ENCODE results near the gene OGA. TPM values are rescaled to one million over a fixed set of nuclear protein-coding genes. Genes with fewer than 3 reads are reported as not detected.

Gene OGA
- total RNA-seq, 1 donor from 2014 or later = 275 TPM

GRCh38 chr10:101741938-101742337 is 76.3 kb downstream of the OGA start:
- H3K36me3 ChIP-seq = no peaks in the 10 kb centered on the region
- H3K4me2 ChIP-seq = no peak overlapping the region
- TF ChIP-seq EZH2 (IDR thresholded peaks at IDR 0.05) (no peak), EZH2phosphoT487 (IDR thresholded peaks at IDR 0.05) (no peak), CTCF (IDR thresholded peaks at IDR 0.05) (no peak)
- peaks cover 3% of the 10 kb centered on the region for H3K4me1 ChIP-seq
- peaks cover 2% of the 10 kb centered on the region for H3K9me3 Mint-ChIP-seq
- no peak overlapping the region for H3K27ac Mint-ChIP-seq
- H3K4me1 Mint-ChIP-seq = peaks cover 10% of the 10 kb centered on the region
- no peak overlapping the region for H3K27ac ChIP-seq
- H3K27me3 ChIP-seq = no peaks in the 10 kb centered on the region
- DNase-seq (ENCODE audit: low spot score) = no peak
- no peaks in the 10 kb centered on the region for H3K36me3 Mint-ChIP-seq
- H3K27me3 Mint-ChIP-seq (ENCODE audit: insufficient read depth, low read depth) = peaks cover 17% of the 10 kb centered on the region
- no peak overlapping the region for H3K4me3 ChIP-seq
- H3K9me3 ChIP-seq (ENCODE audit: low read depth) = no peaks in the 10 kb centered on the region
- H2AFZ ChIP-seq (replicated peaks) = no peak overlapping the region
- no peaks in the 10 kb centered on the region for H4K20me1 ChIP-seq (ENCODE audit: low read depth)
- H3K79me2 ChIP-seq (ENCODE audit: low read depth) = no peaks in the 10 kb centered on the region
- H3F3A ChIP-seq (ENCODE audit: low read depth) = peaks cover under 1% of the 10 kb centered on the region
- H3K9ac ChIP-seq = no peak overlapping the region
- H3K4me3 Mint-ChIP-seq = no peak overlapping the region

- Mint-ChIP-seq H3K4me3 (no peak overlapping the region), H3K4me1 (peaks cover 14% of the 10 kb centered on the region), H3K27me3 (ENCODE audit: insufficient read depth, low read depth) (peaks cover 17% of the 10 kb centered on the region), H3K9me3 (peaks cover 2% of the 10 kb centered on the region), H3K27ac (peak overlapping the region; percentile 53), H3K36me3 (no peaks in the 10 kb centered on the region)
- TF ChIP-seq CTCF (IDR thresholded peaks at IDR 0.05) (no peak), EZH2 (IDR thresholded peaks at IDR 0.05) (no peak), EZH2phosphoT487 (IDR thresholded peaks at IDR 0.05) (no peak)
- no peaks in the 10 kb centered on the region for H3K79me2 ChIP-seq (ENCODE audit: low read depth)
- no peaks in the 10 kb centered on the region for H3K36me3 ChIP-seq
- peaks cover 25% of the 10 kb centered on the region for H3F3A ChIP-seq (ENCODE audit: low read depth)
- H3K27ac ChIP-seq = peak overlapping the region; percentile 44
- peak; percentile 61 for DNase-seq (ENCODE audit: low spot score)
- H3K4me1 ChIP-seq = peaks cover 28% of the 10 kb centered on the region
- no peak overlapping the region for H3K4me3 ChIP-seq
- no peak overlapping the region for H3K9ac ChIP-seq
- peak overlapping the region; percentile 25 for H3K4me2 ChIP-seq
- no peaks in the 10 kb centered on the region for H3K27me3 ChIP-seq
- H3K9me3 ChIP-seq (ENCODE audit: low read depth) = no peaks in the 10 kb centered on the region
- peak overlapping the region; percentile 87 for H2AFZ ChIP-seq (replicated peaks)
- no peaks in the 10 kb centered on the region for H4K20me1 ChIP-seq (ENCODE audit: low read depth)
Measured at GRCh38 chr10:101736666-101737065, 81.6 kb downstream of the OGA start.

Other genes starting within 250 kb of the OGA start
- gene POLL, start 230.2 kb downstream of the OGA start, total RNA-seq (ENCODE audit: low replicate concordance) = 22.8 and 29.7 TPM in 2 replicates
- gene DPCD, start 230.1 kb downstream of the OGA start, total RNA-seq (ENCODE audit: low replicate concordance) = 49.7 and 71.1 TPM in 2 replicates
- 36.3 and 46.0 TPM in 2 replicates for gene FBXW4, start 123.3 kb downstream of the OGA start, total RNA-seq (ENCODE audit: low replicate concordance)
- gene FGF8, start 42.3 kb downstream of the OGA start, total RNA-seq (ENCODE audit: low replicate concordance) = 17.6 and 32.2 TPM in 2 replicates
- gene NPM3, start 35.0 kb downstream of the OGA start, total RNA-seq (ENCODE audit: low replicate concordance) = 93.1 and 149 TPM in 2 replicates
- gene KCNIP2, start 25.4 kb upstream of the OGA start, total RNA-seq (ENCODE audit: low replicate concordance) = 2.4 and 5.5 TPM in 2 replicates
- gene ARMH3, start 237.7 kb upstream of the OGA start, total RNA-seq (ENCODE audit: low replicate concordance) = 11.8 and 14.5 TPM in 2 replicates
- 7.2 and 22.8 TPM in 2 replicates for gene HPS6, start 246.9 kb upstream of the OGA start, total RNA-seq (ENCODE audit: low replicate concordance)

Measured in neural progenitor cell (in vitro differentiated cells).